ENCODE results near the gene MUC20.
"Not testable (repeated sequence)": the region's sequence is repeated elsewhere in the genome, so short reads cannot be mapped to it uniquely, and the experiment has no call there.

MUC20 gene

DNA sequence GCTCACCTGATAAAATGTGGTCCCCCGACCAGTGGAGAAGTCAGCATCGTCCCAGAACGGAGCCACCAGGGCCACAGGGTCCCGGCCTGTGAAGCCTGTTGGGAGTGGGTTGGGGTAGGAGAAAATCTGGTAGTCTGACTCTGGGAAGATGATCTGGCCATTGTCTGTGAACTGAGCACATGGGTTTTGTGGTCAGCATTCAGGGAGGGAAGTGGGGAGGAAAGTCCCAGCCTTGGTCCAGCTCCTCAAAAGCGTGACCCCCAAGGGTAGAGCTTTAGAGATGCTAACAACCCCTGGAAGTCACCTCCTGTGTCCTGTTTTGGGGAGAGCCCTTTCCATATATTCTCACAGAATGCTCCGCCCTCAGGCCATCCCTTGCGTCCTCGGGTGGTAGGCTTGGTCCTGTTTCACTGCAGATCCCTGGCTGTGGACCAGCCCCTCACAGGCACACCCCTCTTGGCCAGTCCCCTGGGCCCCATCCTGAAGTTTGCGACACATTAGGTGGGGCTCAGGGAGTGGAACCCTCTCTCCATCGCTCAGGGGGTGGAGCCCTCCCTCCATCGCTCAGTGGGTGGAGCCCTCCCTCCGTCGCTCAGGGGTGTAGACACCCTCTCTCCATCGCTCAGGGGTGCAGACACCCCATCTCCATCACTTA, 51.0 kb downstream of the MUC20 start:
- FAIRE-seq, result no peak

DNA sequence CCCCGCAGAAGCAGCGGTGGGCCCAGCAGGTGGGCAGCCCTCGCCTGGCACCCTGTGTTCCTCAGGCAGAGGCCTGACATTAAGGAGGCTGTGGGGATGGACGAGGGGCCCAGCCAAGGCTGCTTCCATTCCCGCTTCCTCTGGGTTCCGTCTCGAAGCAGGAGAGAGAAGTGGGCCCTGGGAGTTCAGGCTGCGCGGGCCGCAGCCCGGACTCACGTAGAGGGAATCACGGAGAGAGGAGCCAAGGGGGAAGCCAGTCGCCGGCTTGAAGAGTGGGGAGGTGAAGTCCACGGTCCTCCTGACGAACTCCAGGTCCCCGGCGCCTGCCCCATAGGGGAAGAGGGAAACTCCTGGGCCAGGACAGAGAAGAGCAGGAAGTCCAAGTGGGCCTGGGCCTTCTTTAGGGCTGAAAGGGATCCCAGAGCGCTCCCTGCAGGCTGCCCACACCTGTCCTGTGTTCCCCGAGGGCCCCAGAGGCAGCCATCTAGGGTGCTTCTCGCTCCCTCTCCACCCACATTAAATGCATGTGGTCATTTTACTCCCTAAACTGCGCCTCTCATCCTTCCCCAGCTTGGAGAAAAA, 53.3 kb downstream of the MUC20 start:
- no peak for FAIRE-seq

DNA sequence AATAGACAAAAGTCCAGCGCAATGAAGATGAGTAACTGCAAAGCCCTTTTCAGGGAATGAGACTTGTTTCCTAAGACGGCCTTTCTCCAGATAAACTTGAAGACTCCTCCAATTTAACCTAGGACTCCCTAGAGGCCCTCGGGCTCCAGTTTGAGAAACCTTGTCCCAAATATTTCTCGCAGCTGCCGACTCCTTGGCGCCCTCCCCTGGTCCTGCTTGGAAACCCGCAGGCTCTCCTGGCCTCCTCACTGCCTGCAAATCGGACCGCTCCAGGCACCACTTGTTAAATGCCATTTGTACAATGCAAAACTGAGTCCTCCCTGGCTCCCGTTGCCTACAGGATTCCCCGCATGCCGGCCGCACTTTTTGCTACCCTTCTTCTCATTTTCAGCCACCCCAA, 54.1 kb downstream of the MUC20 start:
- FAIRE-seq, result no peak

DNA sequence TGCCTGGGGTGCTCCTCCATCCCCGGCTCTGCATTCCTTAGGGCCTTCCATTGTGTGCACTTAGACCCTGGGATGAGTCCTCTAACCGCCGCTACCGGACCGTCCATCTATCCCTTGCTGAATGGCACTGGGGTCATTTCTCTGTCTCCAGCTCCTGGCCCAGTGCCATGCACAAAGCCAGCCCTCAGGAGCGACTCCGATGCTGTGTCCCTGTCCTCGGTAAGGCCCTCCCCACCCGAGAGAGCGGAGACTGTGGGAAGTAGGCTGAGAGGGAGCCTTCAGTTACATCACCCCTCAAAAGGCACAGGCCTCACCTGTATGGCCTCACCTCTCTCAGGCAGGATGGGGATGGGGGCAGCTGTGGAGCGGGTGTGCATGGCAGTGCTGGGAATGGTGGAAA, 57.2 kb downstream of the MUC20 start:
- FAIRE-seq, result no peak

DNA sequence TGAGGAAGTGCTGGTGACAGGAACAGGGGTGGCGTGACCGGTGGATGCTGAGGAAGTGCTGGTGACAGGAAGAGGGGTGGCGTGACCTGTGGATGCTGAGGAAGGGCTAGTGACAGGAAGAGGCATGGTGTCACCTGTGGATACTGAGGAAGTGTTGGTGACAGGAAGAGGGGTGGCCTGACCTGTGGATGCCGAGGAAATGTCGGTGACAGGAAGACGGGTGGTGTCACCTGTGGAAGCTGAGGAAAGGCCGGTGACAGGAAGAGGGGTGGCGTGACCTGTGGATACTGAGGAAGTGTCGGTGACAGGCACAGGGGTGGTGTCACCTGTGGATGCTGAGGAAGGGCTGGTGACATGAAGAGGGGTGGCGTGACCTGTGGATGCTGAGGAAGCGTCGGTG, 60.5 kb downstream of the MUC20 start:
- FAIRE-seq, result not testable (repeated sequence)
